ENCODE data around the gene CRACDL.

GRCh38 chr2:98832172-98832571 lies 103.9 kb downstream of the CRACDL start:
- TF ChIP-seq CTCF (IDR thresholded peaks at IDR 0.05) (no peak), POLR2A (IDR thresholded peaks at IDR 0.05) (no peak)
